Mononuclear cell (primary cell): ENCODE measurements around the gene RANBP10. TPM values are rescaled to one million over a fixed set of nuclear protein-coding genes. Genes with fewer than 3 reads are reported as not detected.
"Not testable (repeated sequence)": the region's sequence is repeated elsewhere in the genome, so short reads cannot be mapped to it uniquely, and the experiment has no call there.

Experiments
- H3K27me3 ChIP-seq: 2 replicates; pipeline ENCODE4 v1.6.0; 2011; ENCODE audit warnings: low read length, control low read depth; ENCODE audit not compliant: insufficient read depth
- H3K4me1 ChIP-seq: 2 replicates; pipeline ENCODE4 v1.5.1; 2011; ENCODE audit warnings: mild to moderate bottlenecking, low read length, control low read depth; ENCODE audit not compliant: insufficient read depth
- H3K4me3 ChIP-seq: 2 replicates; pipeline ENCODE4 v1.5.1; 2011; ENCODE audit warnings: mild to moderate bottlenecking, low read length, moderate library complexity
- H3K9me3 ChIP-seq: 2 replicates; pipeline ENCODE4 v1.5.1; 2011; ENCODE audit warnings: low read depth, mild to moderate bottlenecking, control low read depth, low read length
- total RNA-seq: library from RNA; depleted of rRNA; stranded (reverse); fragments of >200 nt; gene quantifications from one replicate; pipeline ENCODE4 v1.2.3, GENCODE V29; 2012

RANBP10 gene
- total RNA-seq, 1 donor, result 8.5 TPM

GRCh38 chr16:67773569-67774456, 32.5 kb downstream of the RANBP10 start:
- Histone ChIP-seq H3K27me3 (no peaks in the 10 kb centered on the region), H3K9me3 (no peaks in the 10 kb centered on the region), H3K4me1 (no peaks in the 10 kb centered on the region), H3K4me3 (no peak overlapping the region)

DNA sequence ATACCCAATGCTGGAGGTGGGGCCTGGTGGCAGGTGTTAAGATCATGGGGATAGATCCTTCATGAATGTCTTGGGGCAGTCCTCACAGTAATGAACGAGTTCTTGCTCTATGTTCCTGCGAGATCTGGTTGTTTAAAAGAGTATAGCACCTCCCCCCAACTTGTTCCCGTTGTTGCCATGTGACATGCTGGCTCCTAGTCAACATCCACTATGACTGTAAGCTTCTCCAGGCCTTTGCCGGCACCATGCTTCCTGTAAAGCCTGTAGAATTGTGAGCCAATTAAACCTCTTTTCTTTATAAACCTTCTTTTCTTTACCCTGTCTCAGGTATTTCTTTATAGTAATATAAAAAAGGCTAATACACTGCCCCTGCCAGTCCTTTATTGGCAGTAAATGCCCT, 33.3 kb downstream of the RANBP10 start:
- H3K4me3 ChIP-seq, result no peak overlapping the region
- H3K27me3 ChIP-seq, result no peaks in the 10 kb centered on the region
- no peaks in the 10 kb centered on the region for H3K4me1 ChIP-seq
- no peaks in the 10 kb centered on the region for H3K9me3 ChIP-seq

- Histone ChIP-seq H3K4me3 (no peak overlapping the region), H3K27me3 (no peaks in the 10 kb centered on the region), H3K9me3 (no peaks in the 10 kb centered on the region), H3K4me1 (no peaks in the 10 kb centered on the region)
Observed at GRCh38 chr16:67770346-67770991, 35.9 kb downstream of the RANBP10 start.

DNA sequence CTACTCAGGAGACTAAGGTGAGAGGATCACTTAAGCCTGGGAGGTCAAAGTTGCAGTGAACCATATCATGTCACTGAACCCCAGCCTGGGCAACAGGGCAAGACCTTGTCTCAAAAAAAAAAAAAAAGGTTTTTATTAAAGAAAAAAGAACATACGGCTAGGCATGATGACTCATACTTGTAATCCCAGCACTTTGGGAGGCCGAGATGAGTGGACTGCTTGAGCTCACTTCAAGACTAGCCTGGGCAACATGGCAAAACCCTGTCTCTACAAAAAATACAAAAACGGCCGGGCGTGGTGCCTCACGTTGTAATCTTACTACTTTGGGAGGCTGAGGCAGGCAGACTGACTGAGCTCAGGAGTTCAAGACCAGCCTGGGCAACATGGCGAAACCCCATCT, 38.4 kb downstream of the RANBP10 start:
- no peaks in the 10 kb centered on the region for H3K27me3 ChIP-seq
- no peaks in the 10 kb centered on the region for H3K9me3 ChIP-seq
- H3K4me1 ChIP-seq, result no peaks in the 10 kb centered on the region
- no peak overlapping the region for H3K4me3 ChIP-seq

DNA sequence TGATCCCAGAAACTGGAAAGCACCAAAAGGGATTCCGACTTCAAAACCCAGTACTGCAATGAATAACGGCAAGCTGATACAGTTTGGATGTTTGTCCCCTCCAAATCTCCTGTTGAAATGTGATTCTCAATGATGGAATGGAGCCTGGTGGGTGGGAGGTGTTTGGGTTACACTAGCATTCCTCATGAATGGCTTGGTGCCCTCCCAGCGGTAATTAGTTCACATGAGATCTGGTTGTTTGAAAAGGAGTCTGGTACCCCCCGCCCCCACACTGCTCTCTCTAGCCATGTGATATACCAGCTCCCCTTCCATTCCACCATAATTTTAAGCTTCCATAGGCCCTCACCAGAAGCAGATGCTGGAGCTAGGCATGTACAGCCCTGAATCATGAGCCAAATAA, 40.1 kb downstream of the RANBP10 start:
- H3K4me3 ChIP-seq, result no peak overlapping the region
- no peaks in the 10 kb centered on the region for H3K27me3 ChIP-seq
- no peaks in the 10 kb centered on the region for H3K9me3 ChIP-seq
- no peaks in the 10 kb centered on the region for H3K4me1 ChIP-seq

GRCh38 chr16:67764158-67764667, 42.1 kb downstream of the RANBP10 start:
- Histone ChIP-seq H3K4me1 (no peaks in the 10 kb centered on the region), H3K27me3 (no peaks in the 10 kb centered on the region), H3K4me3 (no peak overlapping the region), H3K9me3 (no peaks in the 10 kb centered on the region)

GRCh38 chr16:67763066-67763465, 43.3 kb downstream of the RANBP10 start:
- no peaks in the 10 kb centered on the region for H3K4me1 ChIP-seq
- no peak overlapping the region for H3K4me3 ChIP-seq
- H3K9me3 ChIP-seq, result no peaks in the 10 kb centered on the region
- H3K27me3 ChIP-seq, result no peaks in the 10 kb centered on the region

GRCh38 chr16:67762385-67762784, 44.0 kb downstream of the RANBP10 start:
- Histone ChIP-seq H3K9me3 (no peaks in the 10 kb centered on the region), H3K4me3 (no peak overlapping the region), H3K4me1 (no peaks in the 10 kb centered on the region), H3K27me3 (no peaks in the 10 kb centered on the region)

GRCh38 chr16:67761924-67762323, 44.4 kb downstream of the RANBP10 start:
- Histone ChIP-seq H3K4me1 (no peaks in the 10 kb centered on the region), H3K4me3 (no peak overlapping the region), H3K27me3 (no peaks in the 10 kb centered on the region), H3K9me3 (no peaks in the 10 kb centered on the region)

DNA sequence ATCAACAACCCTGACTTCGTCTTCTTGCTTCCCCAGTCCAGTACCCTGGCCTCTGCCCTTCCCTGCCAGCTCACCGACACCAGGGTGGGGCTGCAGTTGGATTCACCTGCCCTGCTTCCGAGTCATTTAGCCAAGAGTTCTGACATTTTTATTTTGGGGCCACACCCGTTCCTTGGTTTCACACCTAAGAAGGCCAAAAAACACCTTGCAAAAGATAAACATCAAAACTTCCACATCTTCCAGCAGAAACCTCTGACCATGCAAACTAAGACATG, 45.5 kb downstream of the RANBP10 start:
- H3K4me1 ChIP-seq, result no peaks in the 10 kb centered on the region
- no peaks in the 10 kb centered on the region for H3K27me3 ChIP-seq
- no peak overlapping the region for H3K4me3 ChIP-seq
- H3K9me3 ChIP-seq, result no peaks in the 10 kb centered on the region

DNA sequence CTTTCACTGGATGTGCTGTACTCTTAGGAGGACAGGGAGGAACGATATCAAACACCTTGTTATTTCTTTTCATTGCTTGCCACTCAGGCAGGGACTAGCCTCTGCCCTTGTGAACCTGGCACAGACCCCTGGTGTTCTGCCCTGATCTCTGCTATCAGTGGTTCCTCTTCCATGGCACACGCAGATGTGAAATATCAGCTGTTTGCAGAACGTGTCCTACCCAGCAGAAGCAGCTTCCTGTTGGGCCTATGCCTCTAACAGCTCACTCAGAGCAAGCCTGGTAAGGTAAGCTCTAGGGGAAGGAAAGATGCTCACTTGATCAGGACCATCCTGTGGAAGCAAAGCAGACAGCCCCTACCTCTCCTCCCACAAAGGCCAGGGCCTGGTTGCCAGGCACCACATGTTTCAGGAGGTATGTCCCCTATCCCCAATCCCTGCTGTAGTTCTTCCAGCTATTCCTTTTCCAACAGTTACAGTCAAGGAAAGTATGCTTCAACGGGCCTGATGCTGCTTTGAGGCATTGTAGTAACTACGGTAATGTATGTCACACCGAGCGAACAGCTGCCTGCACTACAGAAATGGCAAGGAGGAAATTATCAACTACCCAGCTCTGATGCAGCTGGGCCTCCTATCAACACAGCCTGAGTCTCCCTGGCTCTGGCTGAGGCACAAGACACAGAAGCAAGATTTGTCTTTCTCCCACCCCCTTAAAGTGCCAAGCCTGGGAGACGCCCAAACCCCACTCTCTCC, 46.0 kb downstream of the RANBP10 start:
- no peaks in the 10 kb centered on the region for H3K4me1 ChIP-seq
- H3K27me3 ChIP-seq, result no peaks in the 10 kb centered on the region
- H3K9me3 ChIP-seq, result no peaks in the 10 kb centered on the region
- H3K4me3 ChIP-seq, result no peak overlapping the region

- Histone ChIP-seq H3K4me1 (no peaks in the 10 kb centered on the region), H3K27me3 (no peaks in the 10 kb centered on the region), H3K4me3 (no peak overlapping the region), H3K9me3 (no peaks in the 10 kb centered on the region)
Observed at GRCh38 chr16:67758966-67759365, 47.4 kb downstream of the RANBP10 start.

DNA sequence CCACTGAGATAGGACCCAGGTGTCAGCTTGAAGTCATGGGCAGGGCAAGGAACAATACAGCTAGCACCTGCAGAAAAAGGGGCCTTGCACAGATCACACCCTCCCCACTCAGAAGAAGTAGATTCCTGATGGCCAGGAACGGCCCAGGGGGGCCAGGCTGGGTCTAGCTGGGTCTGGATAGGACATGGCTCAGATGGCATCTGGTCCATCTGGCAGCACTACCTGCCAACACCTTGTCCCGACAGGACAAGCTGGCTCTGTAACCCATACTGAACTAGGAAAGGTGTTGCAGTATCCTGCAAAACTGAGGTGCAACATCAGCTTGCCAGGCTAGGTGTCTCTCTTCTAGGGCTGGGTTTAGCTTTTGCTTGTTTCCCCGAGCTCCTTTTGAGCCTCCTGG, 48.4 kb downstream of the RANBP10 start:
- Histone ChIP-seq H3K27me3 (no peaks in the 10 kb centered on the region), H3K4me3 (no peak overlapping the region), H3K9me3 (no peaks in the 10 kb centered on the region), H3K4me1 (no peaks in the 10 kb centered on the region)

GRCh38 chr16:67752641-67753040, 53.7 kb downstream of the RANBP10 start:
- Histone ChIP-seq H3K4me1 (no peaks in the 10 kb centered on the region), H3K4me3 (no peak overlapping the region), H3K9me3 (no peaks in the 10 kb centered on the region), H3K27me3 (no peaks in the 10 kb centered on the region)

DNA sequence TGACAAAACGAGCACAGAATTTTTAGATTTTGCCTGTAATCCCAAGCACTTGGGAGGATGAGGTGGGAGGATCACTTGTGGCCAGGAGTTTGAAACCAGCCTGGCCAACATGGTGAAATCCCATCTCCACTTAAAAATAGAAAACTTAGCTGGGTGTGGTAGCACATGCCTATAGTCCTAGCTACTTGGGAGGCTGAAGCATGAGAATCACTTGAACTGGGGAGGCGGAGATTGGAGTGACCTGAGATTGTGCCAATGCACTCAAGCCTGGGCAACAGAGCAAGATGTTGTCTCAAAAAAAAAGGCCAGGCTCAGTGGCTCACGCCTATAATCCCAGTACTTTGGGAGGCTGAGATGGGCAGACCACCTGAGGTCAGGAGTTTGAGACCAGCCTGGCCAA, 55.0 kb downstream of the RANBP10 start:
- not testable (repeated sequence) for H3K27me3 ChIP-seq, H3K9me3 ChIP-seq, H3K4me3 ChIP-seq, H3K4me1 ChIP-seq
